ENCODE measurements around the gene MTFR1L. TPM values are rescaled to one million over a fixed set of nuclear protein-coding genes. Genes with fewer than 3 reads are reported as not detected.

Gene MTFR1L
- total RNA-seq, 1 donor from 2014 or later: 20.9 TPM

DNA sequence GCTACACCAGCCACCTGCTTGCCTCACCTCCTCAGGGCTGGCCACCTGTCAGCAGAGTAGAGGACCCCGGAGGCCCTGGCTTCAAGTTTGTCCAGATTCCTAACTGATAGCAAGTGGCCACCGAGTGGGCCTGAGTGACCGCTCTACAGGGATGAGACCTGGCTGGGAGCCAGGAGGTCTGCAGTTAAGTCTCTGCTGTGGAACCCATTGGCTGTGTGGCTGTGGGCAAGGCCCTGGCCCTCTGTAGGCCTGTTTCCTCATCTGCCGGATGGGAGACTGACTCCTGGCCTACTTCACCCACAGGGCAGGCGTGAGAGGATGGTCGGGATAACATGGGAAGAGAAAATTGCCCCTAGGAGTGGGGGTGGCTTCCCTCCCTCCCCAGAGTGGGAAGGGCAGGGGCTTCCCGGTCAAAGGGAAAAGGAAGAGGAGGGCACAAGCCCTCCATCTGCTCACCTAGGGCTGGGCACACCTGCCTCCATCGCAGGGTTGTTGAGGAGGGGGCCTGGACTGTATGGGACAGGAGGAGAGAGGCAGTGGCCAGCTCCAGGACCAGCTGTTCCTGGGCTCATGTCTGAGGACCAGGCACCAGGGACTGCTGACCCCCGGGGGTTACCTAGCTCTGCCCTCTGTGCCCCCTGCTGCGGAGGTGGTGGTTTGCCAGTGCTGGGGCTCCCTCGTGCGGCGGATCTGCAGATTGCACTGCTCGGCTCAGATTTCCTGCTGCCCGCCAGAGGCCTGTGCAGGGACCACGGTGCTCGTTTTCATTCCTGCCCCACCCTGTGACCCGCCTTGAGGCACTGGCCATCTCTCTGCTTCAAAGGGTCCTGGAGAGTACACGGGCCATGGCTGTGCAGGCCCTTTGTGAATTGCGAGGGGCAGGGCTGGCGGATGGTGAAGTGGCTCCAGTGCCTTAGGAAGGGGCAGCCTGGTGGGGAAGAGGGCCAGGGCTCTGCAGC is 9.1 kb upstream of the MTFR1L start:
- DNase-seq (ENCODE audit: low spot score in 2 of 2): peak in 1 of 2 donors; percentile 86
- H3K4me3 ChIP-seq: no peak overlapping the region
- H3K27me3 ChIP-seq: no peaks in the 10 kb centered on the region
- H3K4me1 ChIP-seq: peaks cover 8 to 20% of the 10 kb centered on the region in 2 donors
- H3K36me3 ChIP-seq: peaks cover 55 to 81% of the 10 kb centered on the region in 2 donors
- H3K27ac ChIP-seq: no peak overlapping the region
- TF ChIP-seq, protein P1, sequence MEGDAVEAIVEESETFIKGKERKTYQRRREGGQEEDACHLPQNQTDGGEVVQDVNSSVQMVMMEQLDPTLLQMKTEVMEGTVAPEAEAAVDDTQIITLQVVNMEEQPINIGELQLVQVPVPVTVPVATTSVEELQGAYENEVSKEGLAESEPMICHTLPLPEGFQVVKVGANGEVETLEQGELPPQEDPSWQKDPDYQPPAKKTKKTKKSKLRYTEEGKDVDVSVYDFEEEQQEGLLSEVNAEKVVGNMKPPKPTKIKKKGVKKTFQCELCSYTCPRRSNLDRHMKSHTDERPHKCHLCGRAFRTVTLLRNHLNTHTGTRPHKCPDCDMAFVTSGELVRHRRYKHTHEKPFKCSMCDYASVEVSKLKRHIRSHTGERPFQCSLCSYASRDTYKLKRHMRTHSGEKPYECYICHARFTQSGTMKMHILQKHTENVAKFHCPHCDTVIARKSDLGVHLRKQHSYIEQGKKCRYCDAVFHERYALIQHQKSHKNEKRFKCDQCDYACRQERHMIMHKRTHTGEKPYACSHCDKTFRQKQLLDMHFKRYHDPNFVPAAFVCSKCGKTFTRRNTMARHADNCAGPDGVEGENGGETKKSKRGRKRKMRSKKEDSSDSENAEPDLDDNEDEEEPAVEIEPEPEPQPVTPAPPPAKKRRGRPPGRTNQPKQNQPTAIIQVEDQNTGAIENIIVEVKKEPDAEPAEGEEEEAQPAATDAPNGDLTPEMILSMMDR (IDR thresholded peaks at IDR 0.05): peak; percentile 88 to 96 (median 95)
- intact Hi-C loops (cut with DNase I): no loop called here
- H3K9me3 ChIP-seq: no peaks in the 10 kb centered on the region

DNA sequence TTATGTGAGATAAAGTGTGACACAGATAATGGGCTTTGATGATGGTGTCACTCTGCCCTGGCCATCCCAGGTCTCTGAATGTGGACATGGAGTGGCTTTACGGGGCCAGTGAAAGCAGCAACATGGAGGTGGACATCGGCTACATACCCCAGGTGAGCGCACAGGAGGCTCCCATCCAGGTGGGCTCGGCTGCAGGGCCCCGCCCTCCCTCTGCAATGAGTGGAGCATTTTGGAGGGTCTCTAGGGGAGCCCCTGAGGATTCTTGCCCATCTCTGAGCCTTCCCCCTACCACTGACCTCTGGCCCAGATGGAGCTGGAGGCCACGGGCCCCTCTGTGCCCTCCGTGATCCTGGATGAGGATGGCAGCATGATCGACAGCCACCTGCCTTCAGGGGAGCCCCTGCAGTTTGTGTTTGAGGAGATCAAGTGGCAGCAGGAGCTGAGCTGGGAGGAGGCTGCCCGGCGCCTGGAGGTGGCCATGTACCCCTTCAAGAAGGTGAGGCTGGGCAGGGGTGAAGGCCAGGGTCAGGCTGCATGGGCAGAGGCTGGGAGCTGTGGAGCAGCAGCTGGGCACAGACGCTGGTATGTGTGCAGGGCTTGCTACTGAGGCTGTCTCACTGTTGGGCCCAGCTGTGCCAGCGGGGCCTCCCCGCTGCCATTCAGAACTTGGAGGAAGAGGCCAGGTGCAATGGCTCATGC is 8.2 kb upstream of the MTFR1L start:
- intact Hi-C loops (cut with DNase I): no loop called here
- H3K36me3 ChIP-seq: peaks cover 64 to 87% of the 10 kb centered on the region in 2 donors

DNA sequence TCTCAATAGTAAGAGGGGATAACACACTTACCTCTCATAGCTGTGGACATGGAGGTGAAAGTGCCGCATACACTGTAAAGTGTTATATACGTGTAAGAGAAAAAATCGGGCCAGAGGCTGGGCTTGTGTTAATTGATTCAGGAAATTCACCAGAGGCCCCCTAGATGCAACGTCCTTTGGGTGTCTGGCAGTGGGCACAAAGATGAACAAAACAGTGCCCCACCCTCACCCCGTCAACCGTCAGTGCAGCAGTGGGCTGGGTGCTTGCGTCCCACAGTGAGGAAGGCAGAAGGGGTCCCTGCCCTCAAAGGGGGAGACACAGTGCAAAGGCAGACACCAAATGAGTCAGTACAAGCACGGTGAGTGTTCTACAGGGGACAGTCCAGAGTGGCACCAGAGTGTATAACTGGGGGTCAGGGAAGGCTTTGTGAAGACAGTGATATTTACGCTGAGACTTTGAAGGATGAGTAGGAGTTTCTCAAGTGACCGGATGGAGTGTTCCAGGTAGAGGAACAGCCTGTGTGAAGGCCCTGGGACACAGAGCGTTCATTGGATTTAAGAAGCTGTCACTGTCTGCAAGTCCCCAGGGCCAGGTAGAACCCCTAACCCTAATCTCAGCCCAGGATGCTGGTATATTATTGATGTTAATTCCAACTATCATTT is 6.6 kb upstream of the MTFR1L start:
- intact Hi-C loops (cut with DNase I): no loop called here
- H3K36me3 ChIP-seq: peaks cover 59 to 75% of the 10 kb centered on the region in 2 donors
- no peak for DNase-seq (ENCODE audit: low spot score in 2 of 2)
- H3K27ac ChIP-seq: no peak overlapping the region
- TF ChIP-seq, protein P1 (IDR thresholded peaks at IDR 0.05): no peak
- H3K9me3 ChIP-seq: no peaks in the 10 kb centered on the region
- H3K27me3 ChIP-seq: no peaks in the 10 kb centered on the region
- H3K4me1 ChIP-seq: peaks cover 0 to 7% of the 10 kb centered on the region in 2 donors
- no peak overlapping the region for H3K4me3 ChIP-seq

More for the DNA sequence above, 8.2 kb upstream of the MTFR1L start:
- TF ChIP-seq, protein P1 (IDR thresholded peaks at IDR 0.05): no peak
- H3K4me1 ChIP-seq: peaks cover 0 to 11% of the 10 kb centered on the region in 2 donors
- no peak overlapping the region for H3K27ac ChIP-seq
- H3K9me3 ChIP-seq: no peaks in the 10 kb centered on the region
- H3K4me3 ChIP-seq: no peak overlapping the region
- H3K27me3 ChIP-seq: no peaks in the 10 kb centered on the region
- no peak for DNase-seq (ENCODE audit: low spot score in 2 of 2)

DNA sequence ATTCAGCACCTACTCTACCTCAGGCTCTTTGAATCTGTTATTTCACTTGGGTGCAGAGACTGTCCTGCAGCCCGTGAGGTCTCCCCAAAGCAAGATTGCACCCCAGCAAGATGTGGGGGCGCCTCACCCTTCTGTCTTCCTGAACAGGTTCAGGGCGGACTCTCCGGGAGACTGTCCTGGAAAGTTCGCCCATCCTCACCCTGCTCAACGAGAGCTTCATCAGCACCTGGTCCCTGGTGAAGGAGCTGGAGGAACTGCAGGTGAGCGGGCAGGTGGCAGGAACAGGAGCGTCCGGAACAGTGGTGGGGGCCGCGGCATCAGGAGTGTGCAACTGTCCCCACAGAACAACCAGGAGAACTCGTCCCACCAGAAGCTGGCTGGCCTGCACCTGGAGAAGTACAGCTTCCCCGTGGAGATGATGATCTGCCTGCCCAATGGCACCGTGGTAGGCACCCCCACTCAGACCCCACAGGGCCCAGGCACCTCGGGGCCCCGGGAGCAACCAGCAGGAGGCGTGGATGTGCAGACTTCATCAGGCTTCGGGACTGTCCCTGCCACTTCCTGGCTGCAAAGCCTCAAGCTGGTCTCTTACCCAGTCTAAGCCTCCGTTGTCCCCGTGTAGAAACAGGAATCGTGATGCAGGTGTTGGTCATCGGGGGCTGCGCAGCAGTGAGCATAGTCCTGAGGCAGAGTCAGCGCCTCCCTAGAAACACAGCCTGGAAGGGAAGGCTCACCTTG is 5.9 kb upstream of the MTFR1L start:
- Histone ChIP-seq H3K4me3 (no peak overlapping the region), H3K4me1 (peaks cover 4 to 11% of the 10 kb centered on the region in 2 donors), H3K27me3 (no peaks in the 10 kb centered on the region), H3K36me3 (peaks cover 52 to 68% of the 10 kb centered on the region in 2 donors), H3K9me3 (no peaks in the 10 kb centered on the region), H3K27ac (no peak overlapping the region)
- TF ChIP-seq, protein P1 (IDR thresholded peaks at IDR 0.05): no peak
- intact Hi-C loops (cut with DNase I): no loop called here
- DNase-seq (ENCODE audit: low spot score in 2 of 2): no peak

DNA sequence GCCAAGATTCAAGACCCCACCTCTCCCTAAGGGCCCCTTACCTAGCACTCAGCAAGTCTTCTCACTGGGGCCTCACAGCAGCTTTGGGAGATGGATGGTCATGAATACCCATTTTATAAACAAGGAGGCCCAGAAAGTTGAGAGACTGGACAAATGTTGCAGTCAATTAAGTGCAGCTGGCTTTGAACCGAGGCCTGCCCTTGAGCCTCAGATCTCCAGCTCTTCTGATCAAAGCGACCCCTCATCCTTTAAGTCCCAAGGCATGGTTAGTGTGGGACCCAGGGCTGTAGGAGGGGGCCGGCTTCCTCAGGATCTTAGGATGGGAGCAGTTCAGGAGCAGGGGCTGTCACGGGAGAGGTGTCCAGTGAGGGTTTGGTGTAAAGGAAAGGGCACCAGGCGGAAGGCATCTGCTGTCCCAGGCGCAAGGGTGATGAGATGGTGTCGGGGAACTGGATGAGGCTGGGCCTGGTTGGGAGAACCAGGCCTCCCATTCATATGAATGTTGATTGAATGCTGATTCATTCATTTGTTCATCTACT is 5.1 kb upstream of the MTFR1L start:
- H3K27me3 ChIP-seq: no peaks in the 10 kb centered on the region
- intact Hi-C loops (cut with DNase I): no loop called here
- no peaks in the 10 kb centered on the region for H3K9me3 ChIP-seq

More for the DNA sequence above, 5.1 kb upstream of the MTFR1L start:
- peaks cover 45 to 61% of the 10 kb centered on the region in 2 donors for H3K36me3 ChIP-seq
- no peak overlapping the region for H3K4me3 ChIP-seq
- DNase-seq (ENCODE audit: low spot score in 2 of 2): no peak
- peaks cover 4 to 13% of the 10 kb centered on the region in 2 donors for H3K4me1 ChIP-seq
- no peak overlapping the region for H3K27ac ChIP-seq
- TF ChIP-seq, protein P1 (IDR thresholded peaks at IDR 0.05): no peak

All from ascending aorta (tissue), 2 donors.